H1 (cell line): ENCODE results near the gene BIK. TPM values are rescaled to one million over a fixed set of nuclear protein-coding genes. Genes with fewer than 3 reads are reported as not detected.

Source experiments
- CTCF ChIA-PET: fragments of 300-600 bp; sonication (Branson Sonifier 250); formaldehyde crosslinking; loops from one replicate; lab custom pipeline; 2021; ENCODE audit not compliant: partially characterized antibody; lab: Charles Lee
- POLR2A ChIA-PET: fragments of 300-600 bp; sonication (Branson Sonifier 250); formaldehyde crosslinking; loops from one replicate; lab custom pipeline; 2021; ENCODE audit warnings: inconsistent platforms; ENCODE audit not compliant: partially characterized antibody; lab: Charles Lee
- DNase-seq, 2 experiments: peaks; one replicate each; pipeline versions ENCODE4 v3.0.0 to v3.0.0-alpha.2; 2010 to 2022; ENCODE audit warnings: low spot score in 2 of 2, low read depth in 1 of 2, mixed read lengths in 1 of 2
- FAIRE-seq: peaks from 2 replicates; lab custom pipeline; 2011; peaks lifted over from hg19 to GRCh38; lab: Jason Lieb, UNC
- H2AFZ ChIP-seq: 2 replicates; pipeline ENCODE4 v1.8.1; 2012; ENCODE audit warnings: low read length, inconsistent platforms
- H2AK5ac ChIP-seq: 2 replicates; pipeline ENCODE4 v1.6.1; 2013; ENCODE audit warnings: low read depth, low read length
- H2BK120ac ChIP-seq: replicated peaks from 2 replicates; pipeline ENCODE3; 2013; ENCODE audit warnings: low read depth, low read length, inconsistent platforms
- H2BK12ac ChIP-seq: 2 replicates; pipeline ENCODE4 v1.6.1; 2013; ENCODE audit warnings: low read depth, low read length
- H2BK15ac ChIP-seq: 2 replicates; pipeline ENCODE4 v1.6.1; 2013; ENCODE audit warnings: low read length
- H2BK20ac ChIP-seq: 2 replicates; pipeline ENCODE4 v1.6.1; 2013; ENCODE audit warnings: low read length
- H2BK5ac ChIP-seq: 2 replicates; pipeline ENCODE4 v1.6.1; 2013; ENCODE audit warnings: low read depth, low read length
- H3K14ac ChIP-seq: 2 replicates; pipeline ENCODE4 v1.6.1; 2013; ENCODE audit warnings: inconsistent platforms; ENCODE audit not compliant: insufficient read length
- H3K18ac ChIP-seq: 2 replicates; pipeline ENCODE4 v1.6.1; 2013; ENCODE audit warnings: low read length; ENCODE audit errors: extremely low read depth
- H3K23ac ChIP-seq: 2 replicates; pipeline ENCODE4 v1.6.1; 2013; ENCODE audit warnings: inconsistent platforms; ENCODE audit not compliant: insufficient read length
- H3K23me2 ChIP-seq: 2 replicates; pipeline ENCODE4 v1.6.1; 2013; ENCODE audit warnings: low read depth, low read length
- H3K27ac ChIP-seq: 2 replicates; pipeline ENCODE4 v1.6.1; 2011; ENCODE audit warnings: low read depth, low read length, inconsistent platforms
- H3K27me3 ChIP-seq, 4 experiments: replicated peaks in 1 of 4; 1 replicate in 1 of 4; 2 replicates in 3 of 4; pipeline versions ENCODE4 v1.6.1 to v1.8.1; 2011 to 2013; ENCODE audit warnings: low read length in 3 of 4, mild to moderate bottlenecking in 3 of 4, inconsistent platforms in 2 of 4, mixed read lengths in 2 of 4, moderate library complexity in 1 of 4; ENCODE audit not compliant: control insufficient read depth in 3 of 4, insufficient read depth in 3 of 4; ENCODE audit errors: extremely low read depth in 1 of 4
- H3K36me3 ChIP-seq, 4 experiments: 2 replicates each; pipeline versions ENCODE4 v1.6.1 to v1.8.1; 2011 to 2013; ENCODE audit warnings: mild to moderate bottlenecking in 4 of 4, low read length in 3 of 4, moderate library complexity in 2 of 4, control low read depth in 1 of 4, inconsistent platforms in 1 of 4; ENCODE audit not compliant: insufficient read depth in 4 of 4, control insufficient read depth in 2 of 4
- H3K4ac ChIP-seq: replicated peaks from 2 replicates; pipeline ENCODE3; 2013; ENCODE audit warnings: low read length, low read depth, mixed read lengths, inconsistent platforms; ENCODE audit not compliant: insufficient read length
- H3K4me1 ChIP-seq, 4 experiments: replicated peaks in 1 of 4; 1 replicate in 1 of 4; 2 replicates in 3 of 4; pipeline versions ENCODE4 v1.6.1 to v1.8.1; 2011 to 2013; ENCODE audit warnings: low read length in 3 of 4, inconsistent platforms in 2 of 4, mixed read lengths in 1 of 4; ENCODE audit not compliant: insufficient read depth in 4 of 4, control insufficient read depth in 3 of 4
- H3K4me2 ChIP-seq, 2 experiments: 2 replicates each; pipeline versions ENCODE4 v1.6.1 to v1.8.1; 2011 to 2013; ENCODE audit warnings: low read depth in 2 of 2, low read length in 2 of 2, control low read depth in 1 of 2, inconsistent platforms in 1 of 2, mild to moderate bottlenecking in 1 of 2; ENCODE audit not compliant: insufficient read depth in 1 of 2
- H3K4me3 ChIP-seq, 4 experiments: fragments of 200-600, 300-600 bp in 1 of 4; sonication (generic), shearing (Covaris generic), sonication (Bioruptor Twin) in 1 of 4; 2 replicates each; pipeline versions ENCODE4 v1.5.1 to v1.8.1; 2011 to 2016; ENCODE audit warnings: low read length in 4 of 4, low read depth in 3 of 4, control low read depth in 2 of 4, inconsistent platforms in 2 of 4, mild to moderate bottlenecking in 2 of 4, mixed read lengths in 1 of 4, moderate library complexity in 1 of 4; ENCODE audit not compliant: insufficient read depth in 2 of 4; ENCODE audit errors: extremely low read depth in 1 of 4
- H3K56ac ChIP-seq: replicated peaks from 2 replicates; pipeline ENCODE3; 2013; ENCODE audit warnings: low read depth, mild to moderate bottlenecking, mixed read lengths, low read length, inconsistent platforms; ENCODE audit not compliant: insufficient read length
- H3K79me1 ChIP-seq: 2 replicates; pipeline ENCODE4 v1.6.1; 2013; ENCODE audit warnings: low read depth, low read length, control low read depth
- H3K79me2 ChIP-seq, 2 experiments: 2 replicates each; pipeline versions ENCODE4 v1.6.1 to v1.8.1; 2012 to 2013; ENCODE audit warnings: low read length in 2 of 2, mild to moderate bottlenecking in 2 of 2, inconsistent platforms in 1 of 2; ENCODE audit not compliant: insufficient read depth in 2 of 2, control insufficient read depth in 1 of 2
- H3K9ac ChIP-seq, 4 experiments: replicated peaks in 1 of 4; 1 replicate in 1 of 4; 2 replicates in 3 of 4; pipeline versions ENCODE4 v1.6.1 to v1.8.1; 2011 to 2013; ENCODE audit warnings: low read depth in 3 of 4, low read length in 3 of 4, control low read depth in 2 of 4, mild to moderate bottlenecking in 2 of 4, moderate library complexity in 2 of 4, inconsistent platforms in 1 of 4; ENCODE audit errors: extremely low read depth in 1 of 4
- H3K9me3 ChIP-seq, 2 experiments: 2 replicates each; pipeline versions ENCODE4 v1.6.1 to v1.8.1; 2012 to 2013; ENCODE audit warnings: mild to moderate bottlenecking in 2 of 2, moderate library complexity in 2 of 2, control low read depth in 1 of 2, inconsistent platforms in 1 of 2, low read depth in 1 of 2, low read length in 1 of 2, mixed read lengths in 1 of 2; ENCODE audit not compliant: insufficient read depth in 2 of 2
- H4K20me1 ChIP-seq, 2 experiments: replicated peaks in 1 of 2; 2 replicates each; pipeline versions ENCODE3 to v1.8.1; 2011 to 2013; ENCODE audit warnings: inconsistent platforms in 2 of 2, low read length in 2 of 2, mild to moderate bottlenecking in 1 of 2; ENCODE audit not compliant: insufficient read depth in 2 of 2, control insufficient read depth in 1 of 2
- H4K5ac ChIP-seq: 2 replicates; pipeline ENCODE4 v1.6.1; 2013; ENCODE audit warnings: low read length, low read depth, mixed read lengths, inconsistent platforms; ENCODE audit not compliant: insufficient read length
- H4K8ac ChIP-seq: 2 replicates; pipeline ENCODE4 v1.8.0; 2013; ENCODE audit warnings: mild to moderate bottlenecking, moderate library complexity, low read length, inconsistent platforms; ENCODE audit not compliant: insufficient read depth; ENCODE audit errors: extremely low read depth
- H4K91ac ChIP-seq: replicated peaks from 2 replicates; pipeline ENCODE3; 2013; ENCODE audit warnings: low read length, mixed read lengths, inconsistent platforms; ENCODE audit not compliant: insufficient read length
- CHD1 ChIP-seq: IDR thresholded peaks from 2 replicates; pipeline ENCODE4 v1.6.1; 2012; ENCODE audit warnings: low read depth, low read length, improper control_type of control experiment
- GABPA ChIP-seq: IDR thresholded peaks from 2 replicates; pipeline ENCODE4 v1.6.1; 2011; ENCODE audit warnings: mild to moderate bottlenecking, low read length, moderate library complexity, borderline replicate concordance; ENCODE audit not compliant: insufficient read depth
- KDM1A ChIP-seq: fragments of 200-600, 300-600 bp; sonication (generic); IDR thresholded peaks from 2 replicates; pipeline ENCODE4 v1.7.1; 2016; ENCODE audit warnings: mild to moderate bottlenecking, low read length, borderline replicate concordance
- WGBS, 2 experiments: shearing (Covaris generic) in 1 of 2; methylation state at CpG; one replicate each; pipeline versions ENCODE4 v1.1.6 to v1.1.7; 2013 to 2015; ENCODE audit warnings: low lambda C conversion rate in 2 of 2, mixed read lengths in 2 of 2, inconsistent platforms in 1 of 2, low coverage in 1 of 2, missing lambda C conversion rate in 1 of 2; ENCODE audit not compliant: insufficient replicate concordance in 2 of 2, insufficient coverage in 1 of 2, insufficient read length in 1 of 2; ENCODE audit errors: extremely low coverage in 1 of 2, missing lambda C conversion rate in 1 of 2; 5-methylcytosine and 5-hydroxymethylcytosine counted together
- polyA plus RNA-seq, 7 experiments: library from polyadenylated mRNA; depleted of rRNA in 3 of 7; stranded (reverse) in 5 of 7; unstranded in 2 of 7; fragments of >200 nt in 5 of 7; fragments of 200-250 nt in 2 of 7; gene quantifications; 1 replicate in 5 of 7; 2 replicates in 1 of 7; 4 replicates in 1 of 7; pipeline versions ENCODE4 v1.2.1 to v1.2.3, GENCODE V29; 2011 to 2013; ENCODE audit warnings: missing spikeins in 2 of 7, mixed read lengths in 2 of 7
- total RNA-seq: library from RNA; stranded (reverse); fragmentation: NEBNext Ultra II Directional; extraction: Animal tissue kit (Norgen Biotek cat#: 25700); gene quantifications from 2 replicates; pipeline ENCODE4 v1.2.1, GENCODE V29; 2021

BIK gene
- total and polyA plus RNA-seq, 2 of the 8 experiments (the other 6 are each of a cell fraction or from before 2014, with no cell fraction given): 3.3 to 5.5 TPM

DNA sequence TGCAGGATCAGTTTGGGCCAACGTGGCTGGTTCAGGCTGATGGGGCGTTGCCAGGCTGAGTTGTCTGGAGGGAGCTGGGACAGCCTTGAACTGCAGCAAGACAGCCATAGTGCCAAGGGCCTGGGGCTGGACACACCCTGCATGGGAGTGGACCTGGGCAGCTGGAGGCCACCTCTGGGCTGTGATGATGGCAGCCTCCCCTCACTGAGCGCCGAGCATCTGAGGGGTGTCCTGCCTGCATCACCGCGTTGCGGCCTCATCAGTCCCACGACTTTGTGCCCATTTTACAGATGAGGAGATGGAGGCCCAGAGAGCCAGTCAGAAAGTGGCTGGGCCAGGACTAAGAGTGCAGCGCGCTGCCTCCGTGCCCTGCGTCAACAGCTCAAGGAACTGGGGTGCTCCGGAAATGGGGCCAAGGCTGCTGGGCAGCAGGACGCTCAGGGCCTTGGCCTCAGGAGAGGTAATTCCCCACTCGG is 40.2 kb downstream of the BIK start:
- ChIA-PET POLR2A (interaction anchor here (2.2 kb wide), 1 partner anchor 37 kb away, joined by 4 read pairs; no protein-coding TSS in a partner anchor), CTCF (interaction anchor here (0.9 to 1.4 kb wide), 3 partner anchors 81 to 238 kb away, joined by 3 read pairs; no protein-coding TSS in a partner anchor)
- TF ChIP-seq CHD1 (no peak), KDM1A (peak; percentile 98), GABPA (0 out of 2 replicates have a peak, but pooled peaks have one; percentile 15)

More for the DNA sequence above, 40.2 kb downstream of the BIK start:
- H3K9me3 ChIP-seq: no peaks in the 10 kb centered on the region
- H2AK5ac ChIP-seq: no peak overlapping the region
- peak overlapping the region; percentile 22; the same call in 1 of the 2 replicates for H4K8ac ChIP-seq
- H2BK5ac ChIP-seq: no peak overlapping the region
- no peak overlapping the region for H3K4ac ChIP-seq
- peak overlapping the region; percentile 0 for H4K91ac ChIP-seq
- H3K4me2 ChIP-seq: peak overlapping the region; percentile 54 to 67
- peaks cover 1 to 21% (median 14%) of the 10 kb centered on the region in 4 experiments for H3K27me3 ChIP-seq
- H3K14ac ChIP-seq: no peak overlapping the region
- no peak overlapping the region for H3K18ac ChIP-seq
- H4K5ac ChIP-seq: no peak overlapping the region
- no peak overlapping the region; the same call in 1 of the 2 replicates for H2BK15ac ChIP-seq
- no peak overlapping the region for H2BK120ac ChIP-seq
- no peak for DNase-seq
- H2AFZ ChIP-seq: peak overlapping the region; percentile 9; the same call in 1 of the 2 replicates
- peaks cover 13% of the 10 kb centered on the region; the same call in 1 of the 2 replicates for H3K23me2 ChIP-seq
- no peaks in the 10 kb centered on the region for H4K20me1 ChIP-seq
- no peak overlapping the region for H3K9ac ChIP-seq
- no peak overlapping the region for H3K23ac ChIP-seq
- H3K4me1 ChIP-seq: peaks cover 0 to 12% (median 10%) of the 10 kb centered on the region in 4 experiments; a peak in 6 of 7 replicates
- H3K79me1 ChIP-seq: no peaks in the 10 kb centered on the region
- no peak for FAIRE-seq
- H3K4me3 ChIP-seq: peak overlapping the region; percentile 39 to 70 (median 46)
- no peak overlapping the region; the same call in 1 of the 2 replicates for H2BK12ac ChIP-seq
- H2BK20ac ChIP-seq: no peak overlapping the region
- WGBS, 2 experiments: 86% methylated on average over 15 of the region's 15 CpGs; no CpG with 5 or more reads in 1 of the 2 experiments
- H3K56ac ChIP-seq: no peak overlapping the region
- H3K79me2 ChIP-seq: no peaks in the 10 kb centered on the region
- H3K27ac ChIP-seq: no peak overlapping the region
- H3K36me3 ChIP-seq: no peaks in the 10 kb centered on the region
